Endothelial cell (in vitro differentiated cells): ENCODE measurements around the gene ME1. TPM values are rescaled to one million over a fixed set of nuclear protein-coding genes. Genes with fewer than 3 reads are reported as not detected.

Source experiments
- DNase-seq: peaks from one replicate; pipeline ENCODE4 v3.0.0; 2021; ENCODE audit warnings: low spot score
- H3K27ac Mint-ChIP-seq: one replicate; pipeline ENCODE4 v1.8.0; 2021; ENCODE audit warnings: mixed read lengths, inconsistent platforms; ENCODE audit not compliant: unreplicated experiment
- H3K27me3 Mint-ChIP-seq: one replicate; pipeline ENCODE4 v1.8.0; 2021; ENCODE audit warnings: mild to moderate bottlenecking, moderate library complexity, mixed read lengths, inconsistent platforms; ENCODE audit not compliant: unreplicated experiment
- H3K36me3 Mint-ChIP-seq: one replicate; pipeline ENCODE4 v1.8.0; 2021; ENCODE audit warnings: mild to moderate bottlenecking, low read depth, mixed read lengths, inconsistent platforms; ENCODE audit not compliant: unreplicated experiment
- H3K4me1 Mint-ChIP-seq: one replicate; pipeline ENCODE4 v1.8.0; 2021; ENCODE audit warnings: mild to moderate bottlenecking, mixed read lengths, inconsistent platforms; ENCODE audit not compliant: unreplicated experiment
- H3K4me3 Mint-ChIP-seq: one replicate; pipeline ENCODE4 v1.8.0; 2021; ENCODE audit warnings: mild to moderate bottlenecking, mixed read lengths, inconsistent platforms; ENCODE audit not compliant: unreplicated experiment
- H3K9me3 Mint-ChIP-seq: one replicate; pipeline ENCODE4 v1.8.0; 2021; ENCODE audit warnings: mixed read lengths, inconsistent platforms; ENCODE audit not compliant: unreplicated experiment
- CTCF ChIP-seq: fragments of 200-600 bp; sonication (generic); IDR thresholded peaks from one replicate; pipeline ENCODE4 v1.5.0; 2021; ENCODE audit warnings: antibody characterized with exemption; ENCODE audit not compliant: unreplicated experiment
- total RNA-seq: library from RNA; stranded (reverse); fragmentation: NEBNext Ultra II Directional; extraction: Animal tissue kit (Norgen Biotek cat#: 25700); gene quantifications from one replicate; pipeline ENCODE4 v1.2.1, GENCODE V29; 2021; ENCODE audit not compliant: unreplicated experiment

The ME1 gene
- total RNA-seq, 1 donor from 2014 or later = 13.4 TPM

GRCh38 chr6:83472767-83473166, 41.9 kb upstream of the ME1 start:
- H3K9me3 Mint-ChIP-seq = no peaks in the 10 kb centered on the region

GRCh38 chr6:83470587-83470986, 39.7 kb upstream of the ME1 start:
- Mint-ChIP-seq H3K27me3 (no peaks in the 10 kb centered on the region), H3K9me3 (no peaks in the 10 kb centered on the region), H3K4me3 (no peak overlapping the region), H3K27ac (no peak overlapping the region), H3K36me3 (no peaks in the 10 kb centered on the region), H3K4me1 (peaks cover 21% of the 10 kb centered on the region)
- no peak for TF ChIP-seq CTCF
- no peak for DNase-seq

More at GRCh38 chr6:83472767-83473166, 41.9 kb upstream of the ME1 start:
- H3K27ac Mint-ChIP-seq = no peak overlapping the region
- no peak overlapping the region for H3K4me3 Mint-ChIP-seq
- no peak for DNase-seq
- no peak for TF ChIP-seq CTCF
- H3K4me1 Mint-ChIP-seq = peaks cover 21% of the 10 kb centered on the region
- H3K27me3 Mint-ChIP-seq = no peaks in the 10 kb centered on the region
- no peaks in the 10 kb centered on the region for H3K36me3 Mint-ChIP-seq

- no peak for TF ChIP-seq CTCF
- no peak for DNase-seq
- Mint-ChIP-seq H3K36me3 (no peaks in the 10 kb centered on the region), H3K27ac (no peak overlapping the region), H3K27me3 (no peaks in the 10 kb centered on the region), H3K9me3 (no peaks in the 10 kb centered on the region), H3K4me1 (peaks cover 21% of the 10 kb centered on the region), H3K4me3 (no peak overlapping the region)
Measured at GRCh38 chr6:83470001-83470400, 39.1 kb upstream of the ME1 start.

- no peak overlapping the region for H3K4me3 Mint-ChIP-seq
- no peaks in the 10 kb centered on the region for H3K36me3 Mint-ChIP-seq
- DNase-seq = no peak
- no peak overlapping the region for H3K27ac Mint-ChIP-seq
- no peak for TF ChIP-seq CTCF
- H3K4me1 Mint-ChIP-seq = peaks cover 12% of the 10 kb centered on the region
- no peaks in the 10 kb centered on the region for H3K9me3 Mint-ChIP-seq
- H3K27me3 Mint-ChIP-seq = no peaks in the 10 kb centered on the region
Measured at GRCh38 chr6:83467620-83468036, 36.8 kb upstream of the ME1 start.

- H3K27ac Mint-ChIP-seq = no peak overlapping the region
- H3K36me3 Mint-ChIP-seq = no peaks in the 10 kb centered on the region
- no peak overlapping the region for H3K4me3 Mint-ChIP-seq
Measured at GRCh38 chr6:83466328-83466727, 35.5 kb upstream of the ME1 start.

More at GRCh38 chr6:83466328-83466727, 35.5 kb upstream of the ME1 start:
- H3K27me3 Mint-ChIP-seq = no peaks in the 10 kb centered on the region
- DNase-seq = no peak
- peaks cover 8% of the 10 kb centered on the region for H3K4me1 Mint-ChIP-seq
- H3K9me3 Mint-ChIP-seq = no peaks in the 10 kb centered on the region
- TF ChIP-seq CTCF = no peak
